B cell (primary cell): ENCODE data around the gene LCE3E.

Experiments
- EZH2 ChIP-seq: IDR thresholded peaks from 2 replicates; pipeline ENCODE4 v1.6.1; 2012; ENCODE audit warnings: borderline replicate concordance, low read depth, mild to moderate bottlenecking, moderate library complexity, low read length; ENCODE audit not compliant: insufficient read depth, poor library complexity, severe bottlenecking
- TF ChIP-seq, protein P1 (sequence below): fragments of 200-600 bp; IDR thresholded peaks from one replicate; pipeline ENCODE4 v1.8.0; 2022; ENCODE audit warnings: antibody characterized with exemption, mild to moderate bottlenecking

DNA sequence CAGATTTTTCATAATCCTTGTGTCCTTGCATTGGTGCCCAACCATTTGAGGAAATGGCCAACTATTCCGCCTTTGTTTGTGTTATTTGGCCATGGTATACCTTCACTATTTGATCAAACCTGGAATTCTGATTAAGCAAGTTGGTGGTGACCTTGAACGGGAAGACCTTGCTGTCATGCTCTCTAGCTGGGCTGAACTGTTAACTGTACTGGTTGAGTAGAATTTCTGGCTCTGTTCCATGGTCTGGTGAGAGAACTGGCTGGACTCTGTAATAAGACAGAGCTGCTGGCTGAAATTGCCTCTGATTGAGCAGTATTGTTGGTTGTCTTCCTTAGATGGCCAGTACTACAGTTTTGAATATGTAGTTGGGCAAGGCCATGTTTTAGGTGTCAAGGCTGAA lies 30.4 kb upstream of the LCE3E start:
- TF ChIP-seq, protein P1, sequence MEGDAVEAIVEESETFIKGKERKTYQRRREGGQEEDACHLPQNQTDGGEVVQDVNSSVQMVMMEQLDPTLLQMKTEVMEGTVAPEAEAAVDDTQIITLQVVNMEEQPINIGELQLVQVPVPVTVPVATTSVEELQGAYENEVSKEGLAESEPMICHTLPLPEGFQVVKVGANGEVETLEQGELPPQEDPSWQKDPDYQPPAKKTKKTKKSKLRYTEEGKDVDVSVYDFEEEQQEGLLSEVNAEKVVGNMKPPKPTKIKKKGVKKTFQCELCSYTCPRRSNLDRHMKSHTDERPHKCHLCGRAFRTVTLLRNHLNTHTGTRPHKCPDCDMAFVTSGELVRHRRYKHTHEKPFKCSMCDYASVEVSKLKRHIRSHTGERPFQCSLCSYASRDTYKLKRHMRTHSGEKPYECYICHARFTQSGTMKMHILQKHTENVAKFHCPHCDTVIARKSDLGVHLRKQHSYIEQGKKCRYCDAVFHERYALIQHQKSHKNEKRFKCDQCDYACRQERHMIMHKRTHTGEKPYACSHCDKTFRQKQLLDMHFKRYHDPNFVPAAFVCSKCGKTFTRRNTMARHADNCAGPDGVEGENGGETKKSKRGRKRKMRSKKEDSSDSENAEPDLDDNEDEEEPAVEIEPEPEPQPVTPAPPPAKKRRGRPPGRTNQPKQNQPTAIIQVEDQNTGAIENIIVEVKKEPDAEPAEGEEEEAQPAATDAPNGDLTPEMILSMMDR, result no peak
- TF ChIP-seq EZH2, result no peak
